Endothelial cell of umbilical vein (primary cell): ENCODE data around the gene BIN1.

ENCODE experiments used
- EZH2 ChIP-seq: IDR thresholded peaks from 2 replicates; pipeline ENCODE4 v1.6.1; 2012; ENCODE audit warnings: borderline replicate concordance, low read depth, mild to moderate bottlenecking, moderate library complexity, low read length, inconsistent platforms; ENCODE audit not compliant: severe bottlenecking
- FOS ChIP-seq: IDR thresholded peaks from 2 replicates; pipeline ENCODE4 v1.6.1; 2011; ENCODE audit warnings: mild to moderate bottlenecking, low read length, moderate library complexity, borderline replicate concordance; ENCODE audit not compliant: insufficient read depth
- GATA2 ChIP-seq: IDR thresholded peaks from 2 replicates; pipeline ENCODE4 v1.7.0; 2011; ENCODE audit warnings: low read depth, mild to moderate bottlenecking, moderate library complexity, mixed read lengths, low read length; ENCODE audit not compliant: insufficient read length, insufficient read depth
- JUN ChIP-seq: IDR thresholded peaks from 2 replicates; pipeline ENCODE4 v1.6.1; 2011; ENCODE audit warnings: borderline replicate concordance, low read depth; ENCODE audit not compliant: insufficient read length, insufficient read depth
- MAX ChIP-seq: IDR thresholded peaks from 2 replicates; pipeline ENCODE4 v1.6.1; 2011; ENCODE audit not compliant: insufficient read depth, insufficient read length
- MYC ChIP-seq: IDR thresholded peaks from one replicate; pipeline ENCODE4 v1.6.1; 2011; ENCODE audit warnings: mild to moderate bottlenecking, low read depth, low read length
- POLR2A ChIP-seq: IDR thresholded peaks from 2 replicates; pipeline ENCODE4 v1.6.1; 2012; ENCODE audit warnings: low read depth, mild to moderate bottlenecking, control low read depth, low read length
- POLR2AphosphoS5 ChIP-seq: IDR thresholded peaks from 2 replicates; pipeline ENCODE4 v1.6.1; 2012; ENCODE audit warnings: low read depth, mild to moderate bottlenecking, control low read depth, low read length, moderate library complexity; ENCODE audit not compliant: insufficient read depth
- TF ChIP-seq, protein P1 (sequence below), 2 donors: IDR thresholded peaks; 1 replicate in 1 of 2; 2 replicates in 1 of 2; pipeline ENCODE4 v1.5.1; 2011; ENCODE audit warnings: low read length in 2 of 2, mild to moderate bottlenecking in 2 of 2, moderate library complexity in 2 of 2, control low read depth in 1 of 2, inconsistent platforms in 1 of 2, low read depth in 1 of 2; ENCODE audit not compliant: insufficient read depth in 1 of 2; ENCODE audit errors: extremely low read depth in 1 of 2

- TF ChIP-seq, protein P1, sequence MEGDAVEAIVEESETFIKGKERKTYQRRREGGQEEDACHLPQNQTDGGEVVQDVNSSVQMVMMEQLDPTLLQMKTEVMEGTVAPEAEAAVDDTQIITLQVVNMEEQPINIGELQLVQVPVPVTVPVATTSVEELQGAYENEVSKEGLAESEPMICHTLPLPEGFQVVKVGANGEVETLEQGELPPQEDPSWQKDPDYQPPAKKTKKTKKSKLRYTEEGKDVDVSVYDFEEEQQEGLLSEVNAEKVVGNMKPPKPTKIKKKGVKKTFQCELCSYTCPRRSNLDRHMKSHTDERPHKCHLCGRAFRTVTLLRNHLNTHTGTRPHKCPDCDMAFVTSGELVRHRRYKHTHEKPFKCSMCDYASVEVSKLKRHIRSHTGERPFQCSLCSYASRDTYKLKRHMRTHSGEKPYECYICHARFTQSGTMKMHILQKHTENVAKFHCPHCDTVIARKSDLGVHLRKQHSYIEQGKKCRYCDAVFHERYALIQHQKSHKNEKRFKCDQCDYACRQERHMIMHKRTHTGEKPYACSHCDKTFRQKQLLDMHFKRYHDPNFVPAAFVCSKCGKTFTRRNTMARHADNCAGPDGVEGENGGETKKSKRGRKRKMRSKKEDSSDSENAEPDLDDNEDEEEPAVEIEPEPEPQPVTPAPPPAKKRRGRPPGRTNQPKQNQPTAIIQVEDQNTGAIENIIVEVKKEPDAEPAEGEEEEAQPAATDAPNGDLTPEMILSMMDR (IDR thresholded peaks at IDR 0.05; ENCODE audit: extremely low read depth in 1 of 2, insufficient read depth in 1 of 2, low read depth in 1 of 2, low read length in 2 of 2), result no peak
- TF ChIP-seq POLR2AphosphoS5 (no peak), MYC (no peak), FOS (no peak), POLR2A (no peak), EZH2 (no peak), GATA2 (no peak), MAX (no peak), JUN (no peak)
These were observed 17.5 kb upstream of the BIN1 start for GRCh38 chr2:127124426-127124825.
